Neuronal stem cell (in vitro differentiated cells): ENCODE results near the gene LACRT.

ENCODE experiments used
- DNase-seq: peaks from one replicate; pipeline ENCODE4 v3.0.0-alpha.2; 2013; ENCODE audit warnings: low spot score
- H2AFZ ChIP-seq: one replicate; pipeline ENCODE4 v1.6.1; 2013; ENCODE audit warnings: mild to moderate bottlenecking, low read length, inconsistent platforms
- H2AK5ac ChIP-seq: 2 replicates; pipeline ENCODE4 v1.6.1; 2013; ENCODE audit warnings: low read depth, mild to moderate bottlenecking, inconsistent platforms, low read length, moderate library complexity, mixed read lengths
- H2BK120ac ChIP-seq: 2 replicates; pipeline ENCODE4 v1.6.1; 2013; ENCODE audit warnings: low read depth, mild to moderate bottlenecking, inconsistent platforms, low read length, moderate library complexity, mixed read lengths
- H2BK12ac ChIP-seq: one replicate; pipeline ENCODE4 v1.6.1; 2013; ENCODE audit warnings: low read length, inconsistent platforms
- H2BK15ac ChIP-seq: 2 replicates; pipeline ENCODE4 v1.6.1; 2013; ENCODE audit warnings: mild to moderate bottlenecking, low read length, inconsistent platforms, mixed read lengths
- H2BK5ac ChIP-seq: one replicate; pipeline ENCODE4 v1.6.1; 2013; ENCODE audit warnings: inconsistent platforms, mild to moderate bottlenecking, low read length, moderate library complexity
- H3K14ac ChIP-seq: one replicate; pipeline ENCODE4 v1.6.1; 2013; ENCODE audit warnings: low read length, inconsistent platforms
- H3K18ac ChIP-seq: 2 replicates; pipeline ENCODE4 v1.6.1; 2013; ENCODE audit warnings: low read length, inconsistent platforms
- H3K23ac ChIP-seq: 2 replicates; pipeline ENCODE4 v1.6.1; 2013; ENCODE audit warnings: low read depth, mild to moderate bottlenecking, mixed read lengths, low read length, inconsistent platforms; ENCODE audit not compliant: poor library complexity
- H3K27ac ChIP-seq: replicated peaks from 3 replicates; pipeline ENCODE4 v1.5.1; 2013; ENCODE audit warnings: low read length, inconsistent platforms
- H3K27me3 ChIP-seq, 3 experiments: 2 replicates each; pipeline ENCODE4 v1.6.1; 2013; ENCODE audit warnings: low read length in 3 of 3, mild to moderate bottlenecking in 2 of 3, inconsistent platforms in 1 of 3, low read depth in 1 of 3, mixed read lengths in 1 of 3, moderate library complexity in 1 of 3; ENCODE audit not compliant: control insufficient read depth in 3 of 3, insufficient read depth in 3 of 3
- H3K36me3 ChIP-seq, 2 donors: replicated peaks in 1 of 2; 2 replicates each; pipeline ENCODE4 v1.6.1; 2013; ENCODE audit warnings: low read length in 2 of 2; ENCODE audit not compliant: control insufficient read depth in 2 of 2, insufficient read depth in 2 of 2
- H3K4ac ChIP-seq: 2 replicates; pipeline ENCODE4 v1.6.1; 2013; ENCODE audit warnings: inconsistent platforms, mild to moderate bottlenecking, low read length, moderate library complexity
- H3K4me1 ChIP-seq, 2 donors: 1 replicate in 1 of 2; 2 replicates in 1 of 2; pipeline ENCODE4 v1.6.1; 2013; ENCODE audit warnings: low read length in 2 of 2, low read depth in 1 of 2; ENCODE audit not compliant: control insufficient read depth in 2 of 2, insufficient read depth in 1 of 2
- H3K4me2 ChIP-seq: one replicate; pipeline ENCODE4 v1.6.1; 2013; ENCODE audit warnings: mild to moderate bottlenecking, low read length, inconsistent platforms; ENCODE audit not compliant: insufficient read depth, poor library complexity, severe bottlenecking
- H3K4me3 ChIP-seq, 2 donors: 2 replicates each; pipeline ENCODE4 v1.5.1; 2013; ENCODE audit warnings: low read length in 2 of 2, mild to moderate bottlenecking in 2 of 2, inconsistent platforms in 1 of 2, moderate library complexity in 1 of 2
- H3K79me1 ChIP-seq: one replicate; pipeline ENCODE4 v1.6.1; 2013; ENCODE audit warnings: low read depth, mild to moderate bottlenecking, inconsistent platforms, low read length, moderate library complexity
- H3K9ac ChIP-seq: one replicate; pipeline ENCODE4 v1.6.1; 2013; ENCODE audit warnings: mild to moderate bottlenecking, low read depth, low read length, inconsistent platforms; ENCODE audit not compliant: poor library complexity
- H3K9me3 ChIP-seq, 2 donors: replicated peaks in 1 of 2; 2 replicates each; pipeline versions ENCODE3 to v1.6.1; 2013; ENCODE audit warnings: low read length in 2 of 2, mild to moderate bottlenecking in 2 of 2, inconsistent platforms in 1 of 2, low read depth in 1 of 2, mixed read lengths in 1 of 2, moderate library complexity in 1 of 2; ENCODE audit not compliant: control insufficient read depth in 2 of 2, insufficient read depth in 1 of 2
- H4K8ac ChIP-seq: one replicate; pipeline ENCODE4 v1.6.1; 2013; ENCODE audit warnings: low read depth, mild to moderate bottlenecking, inconsistent platforms, low read length, moderate library complexity
- H4K91ac ChIP-seq: one replicate; pipeline ENCODE4 v1.6.1; 2013; ENCODE audit warnings: low read length, low read depth, mild to moderate bottlenecking, inconsistent platforms; ENCODE audit not compliant: poor library complexity
- WGBS, 2 donors: extraction: QIAGEN DNeasy Blood & Tissue Kit; methylation state at CpG; one replicate each; pipeline ENCODE4 v1.1.7; 2013; ENCODE audit warnings: missing lambda C conversion rate in 2 of 2, mixed read lengths in 1 of 2; ENCODE audit not compliant: insufficient read length in 2 of 2, insufficient replicate concordance in 1 of 2; ENCODE audit errors: extremely low coverage in 2 of 2; 5-methylcytosine and 5-hydroxymethylcytosine counted together

LACRT gene

DNA sequence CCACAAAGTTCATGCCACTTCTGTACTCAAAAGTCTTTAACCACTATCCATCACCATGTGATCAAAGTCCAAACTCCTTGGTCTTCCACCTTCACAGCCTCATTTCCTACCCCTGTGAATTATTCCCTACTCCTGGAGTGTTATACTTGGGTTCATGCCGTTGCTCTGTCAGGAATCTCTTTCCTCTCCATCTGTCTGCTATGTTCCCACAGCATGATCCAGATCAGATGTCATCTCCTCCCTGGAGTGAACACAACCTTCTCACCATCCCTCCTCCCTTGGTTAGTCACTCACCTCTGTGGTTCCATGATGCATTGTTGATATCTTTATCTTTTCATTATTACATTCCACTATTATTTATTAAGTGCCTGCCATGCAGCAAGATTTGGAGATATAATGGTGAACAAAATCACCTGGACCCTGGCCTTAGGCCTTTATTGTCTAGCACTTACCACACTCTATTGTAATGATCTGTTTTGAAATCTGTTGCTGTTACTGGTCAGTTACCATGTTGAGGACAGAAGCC lies 22.4 kb downstream of the LACRT start:
- Histone ChIP-seq H3K27ac (no peak overlapping the region), H3K23ac (no peak overlapping the region), H4K8ac (no peak overlapping the region), H2BK120ac (no peak overlapping the region), H3K4me1 (peaks cover 0 to 1% of the 10 kb centered on the region in 2 donors), H2BK12ac (no peak overlapping the region), H2AK5ac (no peak overlapping the region), H3K14ac (no peak overlapping the region), H3K27me3 (no peaks in the 10 kb centered on the region), H3K18ac (no peak overlapping the region), H3K9me3 (no peaks in the 10 kb centered on the region), H2BK15ac (no peak overlapping the region), H3K4me3 (no peak overlapping the region), H3K79me1 (no peaks in the 10 kb centered on the region), H4K91ac (no peak overlapping the region), H2AFZ (no peak overlapping the region), H2BK5ac (no peak overlapping the region), H3K36me3 (no peaks in the 10 kb centered on the region), H3K4ac (no peak overlapping the region), H3K9ac (no peak overlapping the region), H3K4me2 (no peak overlapping the region)
- no CpG with 5 or more reads among the region's 1 CpG for WGBS, 2 donors
- DNase-seq: no peak

DNA sequence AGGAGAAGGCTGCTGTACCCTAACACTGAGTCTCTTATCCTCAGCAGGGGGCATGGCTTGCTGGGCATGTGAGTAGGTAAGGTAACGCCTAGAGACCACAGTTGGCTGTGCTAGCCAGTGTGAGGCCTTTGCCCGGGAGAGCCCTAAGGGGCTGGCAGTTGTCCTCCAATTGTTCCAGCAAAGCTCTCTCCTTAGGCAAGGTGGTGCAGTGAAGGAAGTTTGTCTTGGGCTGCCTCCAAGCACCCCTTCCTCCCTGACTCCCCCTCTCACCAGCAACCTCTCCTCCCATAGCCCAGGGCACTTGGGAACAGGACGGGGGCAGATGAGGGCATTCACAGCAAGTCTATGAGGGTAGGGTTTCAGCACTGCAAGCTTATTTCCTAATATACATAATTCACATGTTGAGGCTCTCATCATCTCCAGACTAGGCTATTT lies 23.0 kb downstream of the LACRT start:
- Histone ChIP-seq H3K9me3 (no peaks in the 10 kb centered on the region), H2BK15ac (no peak overlapping the region), H3K27ac (no peak overlapping the region), H3K14ac (no peak overlapping the region), H3K18ac (peak overlapping the region; percentile 30), H3K4me3 (no peak overlapping the region), H3K9ac (no peak overlapping the region), H4K91ac (no peak overlapping the region), H4K8ac (no peak overlapping the region), H3K4me1 (peaks cover 0 to 1% of the 10 kb centered on the region in 2 donors), H2BK5ac (no peak overlapping the region), H3K4me2 (no peak overlapping the region), H3K36me3 (no peaks in the 10 kb centered on the region), H3K4ac (no peak overlapping the region), H3K27me3 (no peaks in the 10 kb centered on the region), H2AK5ac (no peak overlapping the region), H3K79me1 (no peaks in the 10 kb centered on the region), H2BK12ac (no peak overlapping the region), H2AFZ (no peak overlapping the region), H2BK120ac (no peak overlapping the region), H3K23ac (no peak overlapping the region)
- no peak for DNase-seq
- WGBS, 2 donors: no CpG with 5 or more reads among the region's 3 CpGs

DNA sequence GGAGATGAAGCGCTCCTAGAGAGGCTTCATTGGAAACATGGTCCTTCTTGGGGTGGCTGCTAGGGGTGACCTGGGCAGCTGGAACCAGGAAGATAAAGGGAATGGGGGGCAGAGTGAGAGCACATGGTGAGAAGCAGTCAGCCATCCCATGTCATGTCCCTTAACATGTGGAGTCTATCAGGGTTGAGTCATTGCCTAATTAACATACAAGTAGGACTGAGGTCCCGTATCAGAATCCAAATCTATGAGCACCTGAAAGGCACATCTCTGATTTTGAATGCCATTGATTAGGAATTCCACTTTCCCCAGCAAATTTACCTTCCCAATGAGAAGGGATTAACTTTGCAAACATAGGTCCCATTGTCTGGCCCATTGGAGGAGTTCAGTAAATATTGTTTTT lies 25.9 kb downstream of the LACRT start:
- no peak overlapping the region for H3K9ac ChIP-seq
- no peak overlapping the region for H4K8ac ChIP-seq
- no peaks in the 10 kb centered on the region for H3K27me3 ChIP-seq
- H2BK5ac ChIP-seq: no peak overlapping the region
- H3K4me3 ChIP-seq: no peak overlapping the region
- H4K91ac ChIP-seq: no peak overlapping the region
- no peak overlapping the region for H2AK5ac ChIP-seq
- no peak overlapping the region for H3K27ac ChIP-seq
- H3K79me1 ChIP-seq: no peaks in the 10 kb centered on the region
- no peak overlapping the region for H2BK15ac ChIP-seq
- no peak overlapping the region for H2AFZ ChIP-seq
- no peak overlapping the region for H2BK120ac ChIP-seq
- H3K4me2 ChIP-seq: no peak overlapping the region
- H3K36me3 ChIP-seq: no peaks in the 10 kb centered on the region
- H3K18ac ChIP-seq: no peak overlapping the region
- H3K23ac ChIP-seq: no peak overlapping the region
- H3K4me1 ChIP-seq: peaks cover 0 to 1% of the 10 kb centered on the region in 2 donors
- DNase-seq: no peak
- no peak overlapping the region for H3K4ac ChIP-seq
- no peaks in the 10 kb centered on the region for H3K9me3 ChIP-seq
- no CpG with 5 or more reads among the region's 2 CpGs for WGBS, 2 donors
- no peak overlapping the region for H3K14ac ChIP-seq
- H2BK12ac ChIP-seq: no peak overlapping the region

DNA sequence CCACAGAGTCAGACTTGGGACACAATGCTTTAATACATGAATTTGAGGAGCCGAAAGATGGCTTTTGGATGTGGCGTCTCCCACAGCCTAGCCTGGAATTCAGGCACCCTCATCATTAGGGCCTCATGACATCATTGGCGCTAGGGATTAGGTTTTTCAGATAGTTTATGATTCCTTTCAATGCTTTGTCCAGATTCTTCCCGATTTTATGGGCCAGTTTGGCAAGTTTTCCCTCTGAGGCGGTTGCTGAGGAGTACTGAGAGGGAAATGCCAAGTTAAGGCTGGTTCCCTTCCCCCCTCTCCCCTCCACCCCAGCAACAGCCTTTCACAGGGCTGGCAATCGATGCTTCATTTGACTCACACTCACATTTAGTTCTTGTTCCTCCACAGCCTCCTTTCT lies 26.5 kb downstream of the LACRT start:
- no peak overlapping the region for H2BK5ac ChIP-seq
- no peak overlapping the region for H3K14ac ChIP-seq
- no peak overlapping the region for H3K4me3 ChIP-seq
- H3K27me3 ChIP-seq: no peaks in the 10 kb centered on the region
- no CpG with 5 or more reads among the region's 6 CpGs for whole genome bisulfite sequencing, 2 donors
- no peaks in the 10 kb centered on the region for H3K9me3 ChIP-seq
- no peak overlapping the region for H3K27ac ChIP-seq
- no peak overlapping the region for H2BK12ac ChIP-seq
- H3K4me2 ChIP-seq: no peak overlapping the region
- no peak overlapping the region for H4K91ac ChIP-seq
- no peak overlapping the region for H3K23ac ChIP-seq
- no peak for DNase-seq
- H4K8ac ChIP-seq: no peak overlapping the region
- H2AFZ ChIP-seq: no peak overlapping the region
- no peak overlapping the region for H2BK120ac ChIP-seq
- H3K9ac ChIP-seq: no peak overlapping the region
- no peak overlapping the region for H2AK5ac ChIP-seq
- H3K79me1 ChIP-seq: no peaks in the 10 kb centered on the region
- H3K18ac ChIP-seq: no peak overlapping the region
- peaks cover 0 to 1% of the 10 kb centered on the region in 2 donors for H3K4me1 ChIP-seq
- H3K4ac ChIP-seq: no peak overlapping the region
- H2BK15ac ChIP-seq: no peak overlapping the region
- no peaks in the 10 kb centered on the region for H3K36me3 ChIP-seq
